ENCODE measurements around the gene STAP2. TPM values are rescaled to one million over a fixed set of nuclear protein-coding genes. Genes with fewer than 3 reads are reported as not detected.

STAP2 gene
- total and polyA plus RNA-seq, 9 of the 15 experiments (the other 6 are each of a cell fraction or from before 2014, with no cell fraction given) = 1.2 to 9.8 (median 4.5) TPM

GRCh38 chr19:4379383-4380253 lies 41.0 kb upstream of the STAP2 start:
- Histone ChIP-seq H3K4me1 (replicated peaks in 1 of 2; ENCODE audit: control insufficient read depth in 2 of 2, insufficient read depth in 2 of 2, low read length in 2 of 2) (peaks cover 58 to 81% of the 10 kb centered on the region in 2 experiments), H3K79me2 (ENCODE audit: control insufficient read depth, insufficient read depth, low read length) (peaks cover 88% of the 10 kb centered on the region), H2AFZ (ENCODE audit: low read depth, low read length) (no peak overlapping the region), H3K9ac (ENCODE audit: insufficient read depth in 1 of 2, low read depth in 2 of 2, low read length in 2 of 2) (peak overlapping the region in 1 of 2 experiments; percentile 73; a peak in 2 of 4 replicates), H3K27ac (ENCODE audit: extremely low read depth, low read depth, low read length) (peak overlapping the region; percentile 41; the same call in 1 of the 3 replicates), H3K4me3 (no peak overlapping the region), H3K9me1 (ENCODE audit: control insufficient read depth, insufficient read depth, low read length) (no peaks in the 10 kb centered on the region), H3K36me3 (ENCODE audit: control insufficient read depth, insufficient read depth, low read length) (peaks cover 49% of the 10 kb centered on the region; the same call in 2 of the 3 replicates), H4K20me1 (replicated peaks; ENCODE audit: control insufficient read depth, insufficient read depth, low read length) (peaks cover 28% of the 10 kb centered on the region), H3K27me3 (ENCODE audit: control insufficient read depth in 2 of 2, insufficient read depth in 2 of 2, low read length in 2 of 2) (no peaks in the 10 kb centered on the region), H3K9me3 (replicated peaks; ENCODE audit: control insufficient read depth, insufficient read depth, low read depth, low read length) (no peaks in the 10 kb centered on the region), H3K4me2 (ENCODE audit: insufficient read depth, low read length) (no peak overlapping the region)
- in situ Hi-C loops (cut with MboI) (no loop called here), intact Hi-C loops (cut with micrococcal nuclease) (no loop called here)
- 86% methylated on average over 18 of the region's 20 CpGs for WGBS (ENCODE audit: insufficient coverage, low coverage, missing lambda C conversion rate)
- no peak for FAIRE-seq
- no TSS peak for BruUV-seq (replicated peaks)
- DNase-seq (ENCODE audit: extremely low read depth in 1 of 4, low spot score in 3 of 4) = no peak
- ChIA-PET POLR2A (interaction anchor here (0.6 to 4.1 kb wide), 7 partner anchors 9 to 23 kb away, joined by 3 to 16 read pairs (median 3); partner anchors contain the start of gene CHAF1A), CTCF (ENCODE audit: low intra/inter-chr PET ratio) (no interaction called here)
- 0 out of 2 replicates have a peak, but pooled peaks have one; percentile 12 for TF ChIP-seq ZNF143 (CRISPR knock-in tag; IDR thresholded peaks at IDR 0.05)
- TF ChIP-seq NR1H2 (CRISPR knock-in tag; IDR thresholded peaks at IDR 0.05) = no peak
- no peak for ATAC-seq

GRCh38 chr19:4378886-4379285 lies 40.3 kb upstream of the STAP2 start:
- Histone ChIP-seq H3K36me3 (ENCODE audit: control insufficient read depth, insufficient read depth, low read length) (peaks cover 44% of the 10 kb centered on the region; the same call in 2 of the 3 replicates), H3K4me1 (replicated peaks in 1 of 2; ENCODE audit: control insufficient read depth in 2 of 2, insufficient read depth in 2 of 2, low read length in 2 of 2) (peaks cover 65 to 84% of the 10 kb centered on the region in 2 experiments), H3K9me1 (ENCODE audit: control insufficient read depth, insufficient read depth, low read length) (no peaks in the 10 kb centered on the region), H3K79me2 (ENCODE audit: control insufficient read depth, insufficient read depth, low read length) (peaks cover 88% of the 10 kb centered on the region), H3K4me2 (ENCODE audit: insufficient read depth, low read length) (no peak overlapping the region), H3K27ac (ENCODE audit: extremely low read depth, low read depth, low read length) (no peak overlapping the region), H3K9ac (ENCODE audit: insufficient read depth in 1 of 2, low read depth in 2 of 2, low read length in 2 of 2) (no peak overlapping the region; a peak in 1 of 4 replicates), H2AFZ (ENCODE audit: low read depth, low read length) (no peak overlapping the region), H4K20me1 (replicated peaks; ENCODE audit: control insufficient read depth, insufficient read depth, low read length) (peaks cover 21% of the 10 kb centered on the region), H3K4me3 (no peak overlapping the region), H3K27me3 (ENCODE audit: control insufficient read depth in 2 of 2, insufficient read depth in 2 of 2, low read length in 2 of 2) (no peaks in the 10 kb centered on the region), H3K9me3 (replicated peaks; ENCODE audit: control insufficient read depth, insufficient read depth, low read depth, low read length) (no peaks in the 10 kb centered on the region)
- ChIA-PET CTCF (ENCODE audit: low intra/inter-chr PET ratio) (no interaction called here), POLR2A (interaction anchor here (1.0 to 4.1 kb wide), 3 partner anchors 9 to 16 kb away, joined by 3 to 16 read pairs (median 6); no protein-coding TSS in a partner anchor)
- 89% methylated on average over 11 of the region's 11 CpGs for WGBS (ENCODE audit: insufficient coverage, low coverage, missing lambda C conversion rate)
- in situ Hi-C loops (cut with MboI) = no loop called here
- TF ChIP-seq ZBTB33 (CRISPR knock-in tag; IDR thresholded peaks at IDR 0.05) (peak; percentile 15; the same call in 1 of the 2 replicates), TFE3 (CRISPR knock-in tag; IDR thresholded peaks at IDR 0.05) (no peak)
- DNase-seq (ENCODE audit: extremely low read depth in 1 of 4, low spot score in 3 of 4) = no peak
- no peak for FAIRE-seq
- no peak for ATAC-seq
- intact Hi-C loops (cut with micrococcal nuclease) = no loop called here
- BruUV-seq (replicated peaks) = no TSS peak
